Measurements from ENCODE around the gene MEX3A. TPM values are rescaled to one million over a fixed set of nuclear protein-coding genes. Genes with fewer than 3 reads are reported as not detected.

MEX3A gene, protein sequence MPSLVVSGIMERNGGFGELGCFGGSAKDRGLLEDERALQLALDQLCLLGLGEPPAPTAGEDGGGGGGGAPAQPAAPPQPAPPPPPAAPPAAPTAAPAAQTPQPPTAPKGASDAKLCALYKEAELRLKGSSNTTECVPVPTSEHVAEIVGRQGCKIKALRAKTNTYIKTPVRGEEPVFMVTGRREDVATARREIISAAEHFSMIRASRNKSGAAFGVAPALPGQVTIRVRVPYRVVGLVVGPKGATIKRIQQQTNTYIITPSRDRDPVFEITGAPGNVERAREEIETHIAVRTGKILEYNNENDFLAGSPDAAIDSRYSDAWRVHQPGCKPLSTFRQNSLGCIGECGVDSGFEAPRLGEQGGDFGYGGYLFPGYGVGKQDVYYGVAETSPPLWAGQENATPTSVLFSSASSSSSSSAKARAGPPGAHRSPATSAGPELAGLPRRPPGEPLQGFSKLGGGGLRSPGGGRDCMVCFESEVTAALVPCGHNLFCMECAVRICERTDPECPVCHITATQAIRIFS
- total RNA-seq (2022; extraction: Qiagen RNA extraction) = 1.2 to 2.6 TPM (median 2.1 TPM) in 5 replicates

DNA sequence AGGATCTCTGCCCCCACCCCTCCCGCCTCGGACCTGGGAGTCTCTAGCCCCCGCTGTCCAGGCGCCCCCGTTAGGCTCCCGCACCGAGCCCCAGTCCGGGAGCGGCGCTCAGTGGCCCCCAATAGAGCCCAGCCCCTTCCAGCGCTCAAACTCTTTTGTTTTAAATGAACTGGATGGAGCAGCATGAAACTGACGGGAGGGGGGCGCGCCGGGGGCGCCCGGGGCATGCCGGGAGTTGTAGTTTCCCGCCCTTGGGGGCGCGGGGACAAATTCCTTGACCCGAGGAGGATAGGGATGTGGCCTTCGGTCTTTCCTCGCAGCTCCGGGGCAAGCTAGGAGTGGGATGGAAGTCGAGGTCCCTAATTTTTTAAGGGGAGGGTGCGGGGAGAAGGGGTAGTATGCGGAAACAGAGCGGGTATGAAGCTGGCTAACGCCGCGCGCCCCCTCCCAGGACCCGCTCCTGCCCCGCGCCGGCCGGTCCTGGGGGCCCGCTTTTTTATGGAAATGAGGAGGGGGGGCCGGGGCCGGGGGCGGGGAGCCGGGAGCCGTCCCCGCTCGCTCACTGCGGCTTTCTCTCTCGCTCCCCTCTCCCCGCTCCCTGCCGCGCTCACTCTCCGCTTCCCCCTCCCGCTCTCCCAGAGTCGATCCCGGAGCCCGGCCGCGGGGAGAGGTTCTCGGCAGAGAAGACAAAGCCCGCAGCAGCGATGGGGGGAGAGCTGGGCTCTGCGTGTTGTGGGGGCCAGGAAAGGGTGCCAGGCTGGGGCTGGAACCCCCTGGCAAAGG is at the start of gene MEX3A:
MEX3A (minus strand) TSS at position 157 of the 783 bp plus-strand sequence. CDS start 467 bp downstream, outside the sequence.

DNA sequence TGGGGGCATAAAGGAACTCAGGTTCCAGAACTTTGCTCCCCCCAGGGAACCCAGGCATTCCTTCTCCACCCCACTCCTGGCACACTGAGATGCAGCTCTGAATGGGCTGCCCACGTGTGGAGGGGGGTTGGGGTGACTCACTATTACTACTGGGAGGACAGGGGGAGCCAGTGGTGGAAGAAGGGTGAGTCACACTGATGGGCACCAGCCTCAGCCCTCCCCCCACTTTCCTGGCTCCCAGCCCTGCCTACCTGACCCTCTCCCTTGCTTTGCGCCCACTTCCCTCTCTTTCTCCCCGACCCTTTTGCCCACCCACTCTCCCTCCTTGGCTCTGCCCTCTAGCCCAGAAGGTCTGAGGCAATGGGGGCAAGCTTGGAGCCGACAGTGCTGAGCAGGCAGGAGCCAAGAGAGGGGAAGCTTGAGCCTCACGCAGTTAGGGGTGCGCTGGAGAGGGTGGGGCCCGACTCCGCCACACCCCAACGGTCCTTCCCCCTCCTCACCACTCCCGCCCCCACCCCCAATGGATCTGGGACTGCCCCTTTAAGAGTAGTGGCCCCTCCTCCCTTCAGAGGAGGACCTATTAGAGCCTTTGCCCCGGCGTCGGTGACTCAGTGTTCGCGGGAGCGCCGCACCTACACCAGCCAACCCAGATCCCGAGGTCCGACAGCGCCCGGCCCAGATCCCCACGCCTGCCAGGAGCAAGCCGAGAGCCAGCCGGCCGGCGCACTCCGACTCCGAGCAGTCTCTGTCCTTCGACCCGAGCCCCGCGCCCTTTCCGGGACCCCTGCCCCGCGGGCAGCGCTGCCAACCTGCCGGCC is 32.0 kb upstream of the MEX3A start, which contains the start of gene LMNA:
LMNA (plus strand) TSS at position 611 of the 818 bp plus-strand sequence. CDS start 208 bp downstream, outside the sequence.

DNA sequence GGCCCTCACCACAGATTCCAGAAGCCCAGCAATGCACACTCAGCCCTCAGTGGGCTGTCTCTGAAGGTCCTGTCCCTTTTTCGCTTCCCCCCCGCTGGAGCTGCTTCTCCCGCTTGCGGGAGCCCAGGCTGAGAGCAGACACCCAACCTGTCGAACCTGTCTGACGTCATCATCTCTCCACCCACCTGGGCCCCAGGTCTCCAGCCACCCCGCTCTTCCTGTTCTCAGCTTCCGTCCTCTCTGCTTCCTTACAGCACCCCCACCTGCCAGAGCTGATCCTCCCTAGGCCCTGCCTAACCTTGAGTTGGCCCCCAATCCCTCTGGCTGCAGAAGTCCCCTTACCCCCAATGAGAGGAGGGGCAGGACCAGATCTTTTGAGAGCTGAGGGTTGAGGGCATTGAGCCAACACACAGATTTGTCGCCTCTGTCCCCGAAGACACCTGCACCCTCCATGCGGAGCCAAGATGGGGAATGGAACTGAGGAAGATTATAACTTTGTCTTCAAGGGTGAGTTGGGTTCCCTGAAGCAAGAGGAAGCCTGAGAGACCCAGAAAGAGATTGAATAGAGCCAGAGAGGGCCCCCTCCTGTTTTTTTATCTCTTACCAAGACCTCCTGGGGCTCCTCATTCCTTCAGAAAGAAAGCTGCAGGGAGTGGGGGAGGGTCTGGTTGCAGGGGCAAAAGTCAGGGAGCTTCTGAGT is 21.2 kb downstream of the MEX3A start, which contains the start of gene RAB25:
RAB25 (plus strand) TSS at position 224 of the 700 bp plus-strand sequence; CDS start at position 465, 241 bp downstream.

DNA sequence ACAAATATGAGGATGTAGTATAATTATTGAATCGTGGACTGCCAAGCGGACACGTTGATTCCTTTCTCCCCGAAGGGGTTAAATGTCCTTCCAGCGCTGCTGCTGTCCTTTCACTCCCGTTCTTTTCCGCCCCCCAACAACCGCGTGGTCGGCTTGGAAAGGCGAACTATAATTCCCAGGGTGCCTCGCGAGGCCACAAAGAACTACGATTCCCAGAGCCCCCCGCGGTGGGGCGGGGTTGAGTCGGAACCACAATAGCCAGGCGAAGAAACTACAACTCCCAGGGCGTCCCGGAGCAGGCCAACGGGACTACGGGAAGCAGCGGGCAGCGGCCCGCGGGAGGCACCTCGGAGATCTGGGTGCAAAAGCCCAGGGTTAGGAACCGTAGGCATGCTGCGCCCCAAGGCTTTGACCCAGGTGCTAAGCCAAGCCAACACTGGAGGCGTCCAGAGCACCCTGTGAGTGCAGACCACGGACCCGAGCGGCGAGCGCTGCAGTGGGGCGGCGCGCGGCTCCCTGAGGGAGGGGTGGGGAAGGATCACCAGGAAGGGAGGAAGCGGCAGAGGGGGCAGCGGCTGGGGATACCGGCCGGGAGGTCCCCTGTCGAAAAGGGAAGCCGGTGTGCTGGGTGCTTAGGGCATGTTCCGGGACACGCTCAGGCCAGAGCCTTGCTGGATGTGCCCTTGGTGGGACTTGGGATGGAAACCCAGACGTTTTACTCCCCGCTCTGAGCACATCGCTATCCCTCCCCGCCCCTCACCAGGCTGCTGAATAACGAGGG is 27.6 kb downstream of the MEX3A start, which contains the start of gene LAMTOR2:
LAMTOR2 (plus strand) TSS at position 283 of the 781 bp plus-strand sequence; CDS start at position 391, 108 bp downstream.

DNA sequence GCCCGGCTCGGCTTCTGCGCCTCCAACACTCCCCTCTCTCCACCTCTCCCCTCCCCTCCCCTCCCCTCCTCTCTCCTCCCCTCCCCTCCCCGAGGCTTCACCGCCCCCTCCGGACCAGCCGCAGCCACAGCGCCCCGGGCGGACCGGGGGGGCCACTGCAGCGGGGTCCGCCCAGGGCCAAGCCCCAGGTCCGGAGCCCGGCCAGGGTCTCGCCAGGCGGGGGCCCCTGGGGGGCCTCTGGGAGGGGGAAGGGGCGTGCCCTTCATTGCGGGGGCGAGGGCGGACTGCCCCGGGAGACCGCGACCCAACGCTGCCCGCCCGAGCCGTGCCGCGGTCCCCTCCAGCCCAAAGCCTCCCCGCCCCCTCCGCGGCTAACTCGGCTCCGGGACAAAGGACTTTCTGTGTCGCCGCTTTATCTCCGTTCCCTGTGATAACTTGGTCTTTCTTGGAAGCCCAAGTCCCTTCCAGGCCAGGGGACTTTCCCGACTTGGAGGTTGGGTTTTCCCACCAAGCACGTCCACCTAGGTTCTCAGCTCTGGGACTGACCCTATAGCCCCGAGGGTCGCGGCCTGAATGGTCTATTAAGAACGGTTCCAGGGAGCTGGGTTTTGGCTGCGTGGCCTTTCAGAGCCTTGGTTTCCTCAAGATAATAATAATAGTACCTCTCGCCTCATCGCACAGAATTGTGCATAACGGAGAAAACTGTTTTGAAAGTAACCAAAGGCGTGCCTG is 28.3 kb downstream of the MEX3A start, which contains the start of gene UBQLN4:
UBQLN4 (minus strand) TSS at position 31 of the 732 bp plus-strand sequence. CDS start 97 bp downstream, outside the sequence.

Other genes starting within 250 kb of the MEX3A start
- gene GON4L, start 225.3 kb downstream of the MEX3A start, total RNA-seq (2022; extraction: Qiagen RNA extraction) = 12.2 to 14.4 TPM (median 13.2 TPM) in 5 replicates
- 1.00 to 1.4 TPM (median 1.2 TPM) in 5 replicates for gene SYT11, start 222.9 kb downstream of the MEX3A start, total RNA-seq (2022; extraction: Qiagen RNA extraction)
- 18.3 to 22.3 TPM (median 20.0 TPM) in 5 replicates for gene RIT1, start 171.1 kb downstream of the MEX3A start, total RNA-seq (2022; extraction: Qiagen RNA extraction)
- gene KHDC4, start 148.1 kb downstream of the MEX3A start, total RNA-seq (2022; extraction: Qiagen RNA extraction) = 18.9 to 21.7 TPM (median 19.2 TPM) in 5 replicates
- not detected in 5 replicates for gene RXFP4, start 140.8 kb downstream of the MEX3A start, total RNA-seq (2022; extraction: Qiagen RNA extraction)
- gene ARHGEF2, start 103.9 kb downstream of the MEX3A start, total RNA-seq (2022; extraction: Qiagen RNA extraction) = 28.8 to 34.1 TPM (median 33.5 TPM) in 5 replicates
- 259 to 269 TPM (median 260 TPM) in 5 replicates for gene SSR2, start 61.5 kb downstream of the MEX3A start, total RNA-seq (2022; extraction: Qiagen RNA extraction)
- 33.7 to 42.4 TPM (median 36.4 TPM) in 5 replicates for gene UBQLN4, start 28.7 kb downstream of the MEX3A start, total RNA-seq (2022; extraction: Qiagen RNA extraction)
- 149 to 159 TPM (median 157 TPM) in 5 replicates for gene LAMTOR2, start 27.7 kb downstream of the MEX3A start, total RNA-seq (2022; extraction: Qiagen RNA extraction)
- gene RAB25, start 21.3 kb downstream of the MEX3A start, total RNA-seq (2022; extraction: Qiagen RNA extraction) = 0.21 TPM in 1 of 5 replicates, not detected in the others
- gene LMNA, start 32.2 kb upstream of the MEX3A start, total RNA-seq (2022; extraction: Qiagen RNA extraction) = 703 to 786 TPM (median 771 TPM) in 5 replicates
- gene SEMA4A, start 71.1 kb upstream of the MEX3A start, total RNA-seq (2022; extraction: Qiagen RNA extraction) = 0.34 to 0.69 TPM (median 0.40 TPM) in 5 replicates
- gene SLC25A44, start 111.6 kb upstream of the MEX3A start, total RNA-seq (2022; extraction: Qiagen RNA extraction) = 24.4 to 29.9 TPM (median 27.4 TPM) in 5 replicates
- gene PMF1, start 130.5 kb upstream of the MEX3A start, total RNA-seq (2022; extraction: Qiagen RNA extraction) = 57.2 to 60.2 TPM (median 59.0 TPM) in 5 replicates
- 0.15 to 0.37 TPM (median 0.32 TPM) in 5 replicates for gene BGLAP, start 159.7 kb upstream of the MEX3A start, total RNA-seq (2022; extraction: Qiagen RNA extraction)
- 1.9 to 4.6 TPM (median 4.2 TPM) in 5 replicates for gene PAQR6, start 165.6 kb upstream of the MEX3A start, total RNA-seq (2022; extraction: Qiagen RNA extraction)
- 38.1 to 44.8 TPM (median 41.8 TPM) in 5 replicates for gene SMG5, start 200.4 kb upstream of the MEX3A start, total RNA-seq (2022; extraction: Qiagen RNA extraction)
- gene TMEM79, start 201.9 kb upstream of the MEX3A start, total RNA-seq (2022; extraction: Qiagen RNA extraction) = 5.8 to 8.9 TPM (median 7.9 TPM) in 5 replicates
- 33.4 to 48.1 TPM (median 43.3 TPM) in 5 replicates for gene GLMP, start 213.2 kb upstream of the MEX3A start, total RNA-seq (2022; extraction: Qiagen RNA extraction)
- not detected in 5 replicates for gene VHLL, start 216.8 kb upstream of the MEX3A start, total RNA-seq (2022; extraction: Qiagen RNA extraction)

Measured in A549 treated with AZD2906 at 1 μM for 4 hours (cell line).